GM19324 (cell line): ENCODE data around the gene ATP2C2.

Experiments used
- ATAC-seq: cut with Tn5 transposase; IDR thresholded peaks from one replicate; pipeline ENCODE4 v1.9.1; 2021; ENCODE audit warnings: mild to moderate bottlenecking, moderate library complexity; ENCODE audit not compliant: unreplicated experiment, low FRiP score

Gene ATP2C2

DNA sequence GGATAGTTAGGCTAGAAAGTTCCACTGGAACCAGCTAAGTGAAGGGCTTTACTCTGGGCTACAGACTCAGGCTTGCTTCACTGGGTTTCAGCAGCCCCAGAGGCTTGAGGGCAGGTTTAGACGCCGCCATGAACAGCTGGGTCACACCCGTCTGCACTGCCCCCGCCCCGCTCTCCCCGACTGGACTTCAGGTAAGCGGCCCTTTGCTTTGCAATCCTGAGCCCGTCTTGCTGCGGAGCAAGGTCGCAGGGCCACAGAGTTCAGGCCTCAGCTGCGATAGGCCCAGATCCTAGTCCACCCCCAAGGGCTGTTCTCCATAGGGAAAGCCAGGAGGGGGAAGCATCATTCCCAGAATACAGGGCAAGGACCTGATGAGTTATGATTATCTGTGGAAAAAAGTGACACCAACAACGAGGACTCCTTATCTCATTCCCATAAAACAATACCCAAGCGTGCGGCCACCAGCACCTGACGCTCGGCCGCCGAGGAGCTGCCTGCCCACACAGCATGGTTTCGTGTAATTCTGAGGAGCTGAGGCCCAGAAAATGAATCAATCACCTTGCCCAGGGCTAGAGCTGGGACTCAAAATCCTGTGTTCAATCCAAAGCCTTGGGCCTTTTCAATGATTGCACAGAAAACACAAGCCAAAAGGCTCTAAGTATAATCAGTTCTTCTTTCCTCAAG lies 115.7 kb downstream of the ATP2C2 start:
- no peak for ATAC-seq

- no peak for ATAC-seq
These were observed 116.4 kb downstream of the ATP2C2 start for GRCh38 chr16:84484579-84485254.

GRCh38 chr16:84485255-84486010 lies 117.1 kb downstream of the ATP2C2 start:
- no peak for ATAC-seq

- no peak for ATAC-seq
These were observed 117.8 kb downstream of the ATP2C2 start for GRCh38 chr16:84486126-84486525.

DNA sequence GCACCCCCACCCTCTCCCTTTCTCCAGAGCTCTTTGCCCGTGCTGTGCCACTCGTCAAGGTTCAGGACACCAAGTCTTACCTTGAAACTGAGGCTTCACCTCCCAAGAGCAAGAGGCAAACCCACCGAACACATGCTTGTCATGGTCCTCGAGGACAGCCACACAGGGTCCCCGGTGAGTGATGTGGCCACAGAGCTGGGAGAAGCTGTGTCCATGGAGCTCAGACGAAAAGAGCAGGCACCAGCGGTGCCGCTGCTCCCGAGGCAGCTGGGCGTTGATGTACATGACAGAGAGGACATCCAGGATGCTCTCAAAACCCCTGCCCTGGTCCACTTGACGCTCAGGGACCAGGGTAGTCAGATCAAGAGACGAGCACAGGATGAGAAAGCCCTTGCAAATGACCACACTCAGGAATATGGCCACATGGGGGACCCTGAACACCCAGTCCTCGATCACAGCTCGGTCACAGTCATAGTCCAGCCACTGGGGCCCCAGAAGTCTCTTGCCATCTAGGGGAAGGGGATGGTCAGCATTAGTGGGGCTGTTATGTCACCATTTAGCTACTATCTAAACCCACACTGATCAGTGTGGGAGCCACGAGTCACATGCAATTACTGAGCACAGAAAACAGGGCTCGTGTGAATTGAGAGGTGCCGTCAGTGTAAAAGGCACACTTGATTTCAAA lies 118.4 kb downstream of the ATP2C2 start:
- ATAC-seq: no peak

DNA sequence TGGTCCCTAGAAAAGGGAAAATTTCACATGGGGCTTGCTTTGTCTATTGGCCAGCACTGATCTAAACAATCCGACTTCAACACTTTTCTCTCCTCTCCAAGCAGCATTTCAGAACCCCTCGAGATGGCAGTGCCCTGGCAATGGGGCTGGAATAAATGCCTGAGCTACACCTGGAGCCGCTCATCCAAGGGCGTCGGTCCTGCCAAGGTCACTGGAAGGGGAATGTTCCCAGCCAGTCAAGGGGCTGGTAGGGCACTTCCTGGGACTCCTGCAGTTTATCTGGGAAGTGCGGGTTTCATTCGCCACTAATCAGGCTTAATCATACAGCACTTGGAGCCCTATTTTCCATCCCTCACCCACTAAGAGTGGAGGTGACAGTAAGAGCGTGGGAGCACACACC lies 119.0 kb downstream of the ATP2C2 start:
- ATAC-seq: no peak

- ATAC-seq: no peak
These were observed 120.8 kb downstream of the ATP2C2 start for GRCh38 chr16:84489131-84489530.

DNA sequence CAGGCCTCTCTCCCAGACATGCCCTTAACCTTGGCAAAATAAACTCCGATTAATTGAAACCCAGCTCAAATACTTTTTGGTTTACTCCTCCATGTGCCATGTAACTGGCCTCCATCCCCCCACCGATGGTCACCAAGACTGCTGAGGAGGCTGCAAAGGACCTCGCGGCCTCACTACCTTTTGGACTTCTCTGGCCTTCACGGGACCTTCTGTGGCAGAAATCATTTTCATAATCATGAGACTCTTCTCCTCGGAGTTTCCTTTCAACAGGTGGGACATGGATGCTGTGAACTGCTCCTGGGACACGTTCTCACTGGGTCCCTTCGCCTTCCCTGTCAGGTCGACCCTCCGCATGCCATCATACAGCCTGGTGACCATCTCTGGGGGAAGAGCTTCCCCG lies 127.2 kb downstream of the ATP2C2 start:
- no peak for ATAC-seq

DNA sequence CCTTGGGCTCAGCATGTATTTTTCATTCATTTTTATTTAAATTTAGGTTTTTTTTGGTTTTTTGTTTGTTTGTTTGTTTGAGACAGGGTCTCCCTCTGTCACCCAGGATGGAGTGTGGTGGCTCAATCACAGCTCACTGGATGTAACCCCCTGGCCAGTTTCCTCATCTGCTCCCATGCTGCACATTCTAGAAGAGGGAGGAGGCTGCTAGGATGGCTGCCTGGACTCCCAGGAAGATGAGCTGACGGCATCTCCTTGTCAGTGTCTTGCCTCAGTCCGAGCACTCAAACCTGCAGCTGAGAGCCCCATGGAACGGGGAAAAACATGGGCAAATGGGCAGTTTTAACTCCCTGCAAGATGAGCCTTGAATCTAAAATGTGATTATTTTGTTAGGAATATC lies 128.7 kb downstream of the ATP2C2 start:
- ATAC-seq: no peak

DNA sequence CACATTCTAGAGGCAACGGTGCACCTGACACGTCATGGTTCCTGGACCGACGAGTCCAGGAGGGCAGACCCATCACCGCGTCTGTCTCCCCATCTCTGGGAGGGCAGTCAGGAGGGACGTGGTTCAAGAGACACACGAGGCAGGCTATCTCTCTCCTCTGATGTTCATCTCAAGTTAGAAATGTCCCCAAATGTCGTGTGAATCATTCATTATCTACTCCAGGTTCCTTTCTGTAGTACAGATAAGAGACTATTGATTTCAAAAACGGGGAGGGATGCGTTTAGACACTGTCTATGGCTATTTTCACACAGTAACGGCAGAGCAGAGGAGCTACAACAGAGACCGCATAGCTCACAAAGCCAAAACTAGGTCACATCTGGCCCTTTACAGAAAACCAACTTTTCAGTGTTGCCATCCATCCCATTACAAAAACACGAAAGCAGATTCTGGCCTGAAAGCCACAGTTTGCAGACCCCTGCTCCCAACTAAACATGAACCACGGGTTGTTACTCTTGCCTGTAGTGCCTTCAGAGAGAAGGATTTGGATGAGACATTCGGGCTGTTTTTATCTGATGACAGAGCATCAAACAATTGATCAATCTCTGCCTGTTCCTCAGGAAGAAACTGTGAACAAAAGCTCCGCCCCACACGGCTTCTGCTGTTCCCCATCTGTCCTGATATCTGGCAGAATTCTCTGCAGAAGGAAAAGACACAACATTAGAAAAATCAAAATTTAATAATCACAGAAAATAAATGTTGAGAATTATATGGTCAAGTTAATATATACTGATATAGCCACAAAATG lies 129.3 kb downstream of the ATP2C2 start:
- ATAC-seq: no peak

DNA sequence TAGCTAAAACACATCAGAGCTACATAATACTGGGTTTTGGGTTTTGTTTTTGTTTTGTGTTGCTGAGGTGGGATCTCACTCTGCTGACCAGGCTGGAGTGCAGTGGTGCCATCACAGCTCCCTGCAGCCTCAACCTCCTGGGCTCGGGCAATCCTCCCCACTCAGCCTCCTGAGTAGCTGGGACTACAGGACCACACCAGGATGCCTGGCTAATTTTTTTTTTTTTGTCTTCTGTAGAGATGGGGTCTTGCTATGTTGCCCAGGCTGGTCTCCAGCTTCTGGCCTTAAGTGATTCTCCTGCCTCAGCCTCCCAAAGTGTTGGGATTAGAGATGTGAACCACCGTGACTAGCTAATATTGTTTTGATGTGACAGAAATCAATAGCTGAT lies 129.9 kb downstream of the ATP2C2 start:
- ATAC-seq: no peak

- ATAC-seq: no peak
These were observed 130.7 kb downstream of the ATP2C2 start for GRCh38 chr16:84498859-84499620.

GRCh38 chr16:84499638-84500037 lies 131.3 kb downstream of the ATP2C2 start:
- no peak for ATAC-seq

- no peak for ATAC-seq
These were observed 132.2 kb downstream of the ATP2C2 start for GRCh38 chr16:84500531-84500930.

- no peak for ATAC-seq
These were observed 132.9 kb downstream of the ATP2C2 start for GRCh38 chr16:84501077-84501735.

- no peak for ATAC-seq
These were observed 133.7 kb downstream of the ATP2C2 start for GRCh38 chr16:84502075-84502474.

DNA sequence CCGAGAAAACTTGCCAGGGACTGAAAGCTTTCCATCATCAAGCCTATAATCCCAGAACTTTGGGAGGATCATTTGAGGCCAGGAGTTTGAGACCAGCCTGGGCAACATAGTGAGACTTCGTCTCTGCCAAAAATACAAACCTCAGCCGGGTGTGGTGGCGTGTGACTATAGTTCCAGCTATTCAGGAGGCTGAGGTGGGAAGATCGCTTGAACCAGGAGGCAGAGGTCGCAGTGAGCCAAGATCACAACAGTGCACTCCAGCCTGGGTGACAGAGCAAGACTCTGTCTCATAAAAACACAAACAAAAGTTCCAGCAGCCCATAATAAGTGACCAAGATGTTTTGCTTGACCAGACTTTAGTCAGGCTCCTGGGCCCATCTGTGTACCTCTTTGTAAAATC lies 134.2 kb downstream of the ATP2C2 start:
- no peak for ATAC-seq

DNA sequence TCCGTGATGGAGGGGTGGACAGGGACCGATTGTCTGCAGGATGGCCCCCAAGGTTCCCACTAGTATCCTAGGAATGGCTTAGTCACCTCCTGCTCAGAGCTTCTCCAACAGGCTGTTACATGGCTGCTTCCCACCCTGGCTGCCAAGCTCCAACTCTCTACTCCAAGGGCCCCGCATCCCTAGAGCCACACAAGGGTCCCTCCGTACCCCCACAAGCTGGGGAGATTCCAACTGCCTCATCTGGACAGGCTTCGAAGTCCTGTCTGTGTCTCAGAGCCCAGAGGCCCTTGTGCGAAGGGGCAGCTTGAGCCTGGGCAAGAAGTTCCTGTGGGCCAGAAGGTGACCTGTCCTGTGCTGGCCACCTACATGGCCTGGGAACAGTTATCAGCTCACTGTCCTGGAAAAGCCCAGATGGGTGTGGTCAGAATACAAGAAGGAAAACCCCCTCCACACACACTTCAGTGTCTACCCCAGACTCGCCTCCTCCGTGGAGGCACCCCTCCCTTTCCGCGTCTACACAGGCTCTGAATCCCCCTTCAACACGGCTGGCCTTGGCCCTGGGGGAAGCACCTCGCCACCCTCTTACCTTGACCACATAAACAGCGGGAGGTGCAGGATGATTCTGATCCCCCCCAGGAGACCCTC lies 135.5 kb downstream of the ATP2C2 start:
- peak; percentile 3 for ATAC-seq
